ENCODE results near the gene SPOCD1.

GRCh38 chr1:31857863-31858262, 42.0 kb upstream of the SPOCD1 start:
- TF ChIP-seq ELK1 (IDR thresholded peaks at IDR 0.05; ENCODE audit: low read depth, low read length) (no peak), SREBF2 (IDR thresholded peaks at IDR 0.05) (no peak), CTCF (IDR thresholded peaks at IDR 0.05) (no peak)
